Activated naive CD8-positive, alpha-beta T cell treated with anti-CD3 and anti-CD28 coated beads, Interleukin-2, amount 10 ng/mL, durations not matched to agents 7 days and 5 days (primary cell): ENCODE measurements around the gene DYRK4. TPM values are rescaled to one million over a fixed set of nuclear protein-coding genes. Genes with fewer than 3 reads are reported as not detected.

Source experiments
- ATAC-seq: fragments of 150-1000 bp; cut with Tn5 transposase; one replicate; pipeline ENCODE4 v1.10.0; 2021; ENCODE audit warnings: low read depth, moderate library complexity
- POLR2A ChIA-PET: fragments of 350-600 bp; sonication (Branson Sonifier 250); formaldehyde crosslinking; loops from one replicate; lab custom pipeline; 2021; ENCODE audit warnings: antibody characterized with exemption; lab: Charles Lee
- DNase-seq: peaks from one replicate; pipeline ENCODE4 v3.0.0; 2021
- H3K27ac Mint-ChIP-seq: one replicate; pipeline ENCODE4 v1.8.0; 2022; ENCODE audit warnings: mild to moderate bottlenecking, mixed read lengths
- H3K27me3 Mint-ChIP-seq: one replicate; pipeline ENCODE4 v1.8.0; 2022; ENCODE audit warnings: mild to moderate bottlenecking, moderate library complexity, mixed read lengths
- H3K36me3 Mint-ChIP-seq: one replicate; pipeline ENCODE4 v1.8.0; 2021; ENCODE audit warnings: mild to moderate bottlenecking, mixed read lengths
- H3K4me1 Mint-ChIP-seq: one replicate; pipeline ENCODE4 v1.8.0; 2021; ENCODE audit warnings: mixed read lengths
- H3K4me3 Mint-ChIP-seq: one replicate; pipeline ENCODE4 v1.8.0; 2022; ENCODE audit warnings: mild to moderate bottlenecking, moderate library complexity, mixed read lengths
- H3K9me3 Mint-ChIP-seq: one replicate; pipeline ENCODE4 v1.8.0; 2021; ENCODE audit warnings: mixed read lengths
- total RNA-seq, 2 experiments: library from RNA; stranded (reverse); gene quantifications; one replicate each; pipeline ENCODE4 v1.2.3, GENCODE V29; 2021

Gene DYRK4
- total RNA-seq, 2 experiments from 2014 or later: 25.6 to 30.9 TPM

DNA sequence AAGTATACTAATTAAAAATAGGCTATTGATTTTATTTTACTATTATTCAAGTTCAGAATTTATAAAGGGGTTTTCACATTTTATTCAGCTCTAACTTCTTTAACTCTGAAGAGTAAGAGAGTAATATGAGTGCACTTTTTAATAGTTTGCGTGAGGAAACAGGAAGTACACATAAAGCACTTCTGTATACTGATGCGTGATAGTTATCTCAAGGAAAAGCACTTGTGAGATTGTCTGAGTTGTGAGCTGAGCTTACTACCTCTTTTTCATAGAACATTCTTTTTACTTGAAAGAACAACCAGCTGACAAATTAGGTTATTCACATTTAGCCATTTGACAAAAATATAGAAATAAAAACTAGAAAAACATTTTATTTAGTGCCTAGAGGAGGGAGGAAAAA lies 21.4 kb upstream of the DYRK4 start:
- peaks cover 17% of the 10 kb centered on the region for H3K36me3 Mint-ChIP-seq
- no peaks in the 10 kb centered on the region for H3K9me3 Mint-ChIP-seq
- H3K27ac Mint-ChIP-seq: no peak overlapping the region
- H3K4me3 Mint-ChIP-seq: peak overlapping the region; percentile 21
- ATAC-seq (no peak), DNase-seq (no peak)
- POLR2A ChIA-PET: interaction anchor here (1.2 kb wide), 1 partner anchor 187 kb away, joined by 4 read pairs; no protein-coding TSS in a partner anchor
- peaks cover 26% of the 10 kb centered on the region for H3K4me1 Mint-ChIP-seq
- H3K27me3 Mint-ChIP-seq: no peaks in the 10 kb centered on the region

DNA sequence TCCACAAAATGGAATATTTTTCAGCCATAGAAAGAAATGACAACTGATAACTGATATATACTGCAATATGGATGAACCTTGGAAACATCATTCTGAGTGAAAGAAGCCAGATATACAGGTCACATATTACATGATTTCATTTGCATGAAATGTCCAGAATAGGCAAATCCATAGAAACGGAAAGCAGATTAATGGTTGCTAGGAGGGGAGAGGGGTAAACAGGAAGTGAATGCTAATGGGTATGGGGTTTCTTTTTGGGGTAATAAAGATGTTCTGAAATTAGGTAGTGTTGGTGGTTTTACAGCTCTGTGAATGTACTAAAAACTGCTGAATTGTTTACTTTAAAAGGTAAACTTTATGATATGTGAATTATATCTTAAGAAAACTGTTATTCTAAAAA lies 16.8 kb upstream of the DYRK4 start:
- Mint-ChIP-seq H3K4me1 (peaks cover 10% of the 10 kb centered on the region), H3K27ac (no peak overlapping the region), H3K36me3 (peaks cover 21% of the 10 kb centered on the region), H3K9me3 (no peaks in the 10 kb centered on the region), H3K27me3 (no peaks in the 10 kb centered on the region), H3K4me3 (no peak overlapping the region)
- ATAC-seq (no peak), DNase-seq (no peak)
- POLR2A ChIA-PET: no interaction called here

DNA sequence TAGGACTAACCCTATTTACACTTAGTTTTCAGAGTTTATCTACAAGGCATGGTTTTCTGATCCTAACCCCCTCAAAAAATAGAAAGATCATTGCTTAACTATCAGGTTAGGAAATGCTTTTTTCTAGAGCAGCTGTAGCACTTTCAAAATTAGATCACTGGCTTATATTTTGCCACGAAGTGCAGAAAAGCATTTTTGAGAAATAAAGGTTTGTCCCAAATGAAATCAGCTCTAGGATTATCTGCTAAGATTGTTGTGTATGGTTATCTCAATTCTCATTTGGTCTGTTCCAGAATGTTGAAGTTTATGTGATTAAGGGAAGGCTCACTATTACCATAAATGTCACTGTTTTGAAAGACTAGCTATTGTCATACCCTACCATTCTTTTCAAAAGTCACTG lies 9.8 kb upstream of the DYRK4 start:
- H3K4me3 Mint-ChIP-seq: no peak overlapping the region
- no peaks in the 10 kb centered on the region for H3K9me3 Mint-ChIP-seq
- H3K27me3 Mint-ChIP-seq: no peaks in the 10 kb centered on the region
- no peak for DNase-seq
- POLR2A ChIA-PET: interaction anchor here (0.6 kb wide), 1 partner anchor 65 kb away, joined by 4 read pairs; no protein-coding TSS in a partner anchor
- H3K4me1 Mint-ChIP-seq: no peaks in the 10 kb centered on the region
- H3K27ac Mint-ChIP-seq: no peak overlapping the region
- no peak for ATAC-seq
- peaks cover 22% of the 10 kb centered on the region for H3K36me3 Mint-ChIP-seq

- H3K9me3 Mint-ChIP-seq: no peaks in the 10 kb centered on the region
These were observed 8.1 kb upstream of the DYRK4 start for GRCh38 chr12:4553943-4554342.

DNA sequence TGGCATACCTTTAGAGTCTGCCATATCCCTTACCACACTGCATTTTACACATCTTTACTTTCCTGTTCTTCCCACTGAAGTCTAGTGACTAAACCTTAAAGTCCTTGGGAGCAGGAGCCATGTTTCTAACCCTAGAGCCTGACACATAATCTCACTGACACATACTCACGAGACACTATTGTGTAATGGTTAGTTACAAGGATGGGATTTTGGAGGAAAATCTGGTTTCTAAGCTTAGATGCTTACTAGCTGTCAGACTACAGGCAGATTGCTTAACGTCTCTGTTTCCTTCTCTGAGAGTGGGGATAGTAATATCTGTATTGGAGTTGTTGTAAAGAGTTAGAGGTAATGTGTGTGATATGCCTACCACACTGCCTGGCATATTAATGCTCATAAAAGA lies 6.2 kb upstream of the DYRK4 start:
- ATAC-seq: no peak
- no peak for DNase-seq
- H3K4me1 Mint-ChIP-seq: no peaks in the 10 kb centered on the region
- H3K27me3 Mint-ChIP-seq: no peaks in the 10 kb centered on the region
- peaks cover 19% of the 10 kb centered on the region for H3K36me3 Mint-ChIP-seq
- H3K4me3 Mint-ChIP-seq: no peak overlapping the region
- no peaks in the 10 kb centered on the region for H3K9me3 Mint-ChIP-seq
- no peak overlapping the region for H3K27ac Mint-ChIP-seq
- POLR2A ChIA-PET: no interaction called here

More at GRCh38 chr12:4553943-4554342, 8.1 kb upstream of the DYRK4 start:
- Mint-ChIP-seq H3K4me3 (no peak overlapping the region), H3K4me1 (no peaks in the 10 kb centered on the region), H3K27ac (no peak overlapping the region), H3K27me3 (no peaks in the 10 kb centered on the region), H3K36me3 (peaks cover 21% of the 10 kb centered on the region)
- ATAC-seq (no peak), DNase-seq (no peak)
- POLR2A ChIA-PET: no interaction called here

DNA sequence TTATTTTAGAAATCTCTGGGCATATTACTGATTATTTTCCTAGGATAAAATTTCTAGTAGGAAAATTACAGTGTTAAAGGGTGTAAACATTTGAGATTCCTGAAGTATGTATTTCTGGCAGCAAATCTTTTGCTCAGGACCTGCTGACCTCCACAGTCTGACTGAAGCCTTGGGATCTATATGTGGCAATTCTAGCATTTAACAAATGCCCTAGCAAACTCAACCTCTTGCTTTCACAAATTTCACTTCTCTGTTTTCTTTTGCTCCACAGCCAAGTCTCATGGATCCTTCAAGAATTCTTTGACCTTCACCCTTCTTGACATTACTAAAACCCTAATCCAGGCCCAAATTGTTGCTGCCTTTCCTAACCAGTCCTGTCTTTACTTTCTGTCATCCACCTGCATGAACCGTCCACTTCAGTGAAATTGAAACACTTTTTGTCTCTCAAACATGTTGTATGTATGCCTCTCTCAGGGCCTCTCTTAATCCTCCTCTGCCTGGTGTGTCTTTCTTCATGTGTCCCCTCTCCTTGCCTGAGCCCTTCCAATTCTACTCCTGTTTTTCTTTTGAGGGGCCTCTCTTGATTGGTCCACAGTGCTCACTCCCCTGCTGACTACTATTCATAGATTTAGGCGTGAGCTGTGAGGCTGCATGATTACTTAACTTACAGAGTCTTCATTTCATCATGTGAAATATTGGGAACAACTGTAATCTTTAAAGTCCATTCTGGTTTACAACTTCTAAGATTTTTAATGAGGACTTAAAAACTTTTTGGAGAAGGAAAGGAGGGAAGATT lies 5.1 kb upstream of the DYRK4 start:
- no peaks in the 10 kb centered on the region for H3K9me3 Mint-ChIP-seq
- peaks cover 2% of the 10 kb centered on the region for H3K27me3 Mint-ChIP-seq
- no peak for ATAC-seq
- H3K4me3 Mint-ChIP-seq: no peak overlapping the region
- no peak for DNase-seq
- peaks cover 2% of the 10 kb centered on the region for H3K4me1 Mint-ChIP-seq
- no peak overlapping the region for H3K27ac Mint-ChIP-seq
- POLR2A ChIA-PET: no interaction called here
- H3K36me3 Mint-ChIP-seq: peaks cover 21% of the 10 kb centered on the region

DNA sequence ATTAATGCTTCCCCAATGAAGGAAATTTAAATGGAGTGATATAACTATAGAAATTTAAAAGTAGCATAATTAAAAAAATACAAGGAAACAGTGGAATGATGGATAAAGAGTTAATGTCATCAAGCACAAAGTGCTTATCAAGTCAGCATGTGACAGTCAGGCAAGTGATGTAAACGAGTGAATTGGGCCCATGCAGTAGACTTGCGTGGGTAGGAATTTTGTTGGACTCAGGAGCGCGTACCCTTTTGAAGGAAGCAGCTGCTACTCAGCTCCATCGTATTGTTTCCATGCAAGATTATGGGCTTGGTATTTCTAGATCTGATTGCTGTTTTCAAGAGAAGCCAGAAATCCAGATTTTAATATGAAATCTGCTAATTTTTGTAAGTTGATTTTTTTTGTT lies 4.4 kb upstream of the DYRK4 start:
- Mint-ChIP-seq H3K27me3 (peaks cover 7% of the 10 kb centered on the region), H3K27ac (no peak overlapping the region), H3K9me3 (no peaks in the 10 kb centered on the region), H3K4me3 (no peak overlapping the region), H3K36me3 (peaks cover 24% of the 10 kb centered on the region), H3K4me1 (peaks cover 7% of the 10 kb centered on the region)
- POLR2A ChIA-PET: no interaction called here
- DNase-seq (no peak), ATAC-seq (no peak)

GRCh38 chr12:4558171-4558570 lies 3.8 kb upstream of the DYRK4 start:
- Mint-ChIP-seq H3K36me3 (peaks cover 22% of the 10 kb centered on the region), H3K4me1 (peaks cover 9% of the 10 kb centered on the region), H3K9me3 (no peaks in the 10 kb centered on the region), H3K4me3 (no peak overlapping the region), H3K27ac (no peak overlapping the region), H3K27me3 (peaks cover 8% of the 10 kb centered on the region)
- ATAC-seq (no peak), DNase-seq (no peak)
- POLR2A ChIA-PET: no interaction called here

DNA sequence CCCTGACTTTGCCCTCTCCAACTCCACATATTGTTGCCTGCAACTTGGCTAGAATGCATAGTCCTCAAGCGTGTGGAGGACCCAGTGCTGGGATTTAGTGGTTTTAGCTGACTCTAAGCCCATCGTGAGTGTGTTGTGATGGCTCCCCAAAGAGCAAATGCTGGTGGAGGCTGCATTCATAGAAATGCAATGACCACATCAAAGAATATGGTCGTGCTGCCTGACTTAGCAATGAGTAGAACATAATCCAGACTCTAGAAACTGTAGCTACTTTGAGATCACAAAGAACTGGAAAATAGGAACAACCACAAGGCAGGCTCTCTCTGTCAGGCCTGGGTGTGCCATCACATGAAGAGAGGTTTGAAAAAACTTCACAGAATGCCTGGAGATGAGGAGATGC lies 1.3 kb downstream of the DYRK4 start:
- Mint-ChIP-seq H3K4me1 (peaks cover 25% of the 10 kb centered on the region), H3K4me3 (no peak overlapping the region), H3K27me3 (peaks cover 14% of the 10 kb centered on the region), H3K27ac (no peak overlapping the region), H3K9me3 (no peaks in the 10 kb centered on the region), H3K36me3 (peaks cover 16% of the 10 kb centered on the region)
- ATAC-seq: peak; percentile 45
- POLR2A ChIA-PET: no interaction called here
- no peak for DNase-seq

DNA sequence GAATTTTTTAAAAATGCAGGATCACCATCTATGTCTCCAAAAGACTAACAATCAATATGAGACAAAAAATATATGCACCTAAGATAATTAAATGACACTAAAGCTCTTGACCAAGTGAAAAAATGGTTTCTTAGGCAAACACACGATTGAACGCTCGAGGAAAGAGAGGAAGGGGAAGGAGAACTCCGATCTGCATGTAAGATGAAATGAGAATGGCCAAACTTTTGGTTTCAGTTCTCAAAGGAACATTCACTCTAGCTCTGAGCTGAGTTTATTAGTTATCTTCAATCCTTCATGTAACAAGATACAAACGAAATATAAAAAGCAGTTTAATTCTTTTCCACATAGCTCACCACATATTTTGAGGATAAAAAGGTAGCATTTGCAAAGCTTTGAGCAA lies 2.8 kb downstream of the DYRK4 start:
- Mint-ChIP-seq H3K27ac (peak overlapping the region; percentile 26), H3K4me3 (peak overlapping the region; percentile 30), H3K36me3 (peaks cover 16% of the 10 kb centered on the region), H3K27me3 (peaks cover 14% of the 10 kb centered on the region), H3K4me1 (peaks cover 25% of the 10 kb centered on the region), H3K9me3 (no peaks in the 10 kb centered on the region)
- DNase-seq (no peak), ATAC-seq (no peak)
- POLR2A ChIA-PET: no interaction called here

DNA sequence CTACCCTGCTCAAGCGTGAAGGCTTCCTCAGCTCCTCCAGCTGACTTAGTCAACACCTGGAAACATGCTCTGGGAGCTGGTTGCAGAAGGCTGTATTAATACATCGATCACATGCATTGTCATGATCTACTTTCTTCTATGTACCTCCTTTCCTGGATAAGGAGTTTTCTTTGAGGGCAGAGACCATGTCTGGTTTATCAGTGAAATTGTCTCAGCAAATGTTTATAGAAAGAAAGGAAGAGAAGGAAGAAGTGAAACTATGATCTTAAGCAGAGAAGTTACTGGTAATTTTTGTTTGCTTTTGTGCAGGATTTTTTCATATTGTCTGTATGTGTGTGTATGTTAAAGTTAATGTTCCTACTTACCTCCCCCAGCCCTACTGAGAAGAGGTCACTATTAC lies 4.5 kb downstream of the DYRK4 start:
- Mint-ChIP-seq H3K4me1 (peaks cover 25% of the 10 kb centered on the region), H3K27me3 (peaks cover 14% of the 10 kb centered on the region), H3K27ac (no peak overlapping the region), H3K36me3 (peaks cover 11% of the 10 kb centered on the region), H3K9me3 (no peaks in the 10 kb centered on the region), H3K4me3 (no peak overlapping the region)
- POLR2A ChIA-PET: no interaction called here
- no peak for DNase-seq
- ATAC-seq: no peak

DNA sequence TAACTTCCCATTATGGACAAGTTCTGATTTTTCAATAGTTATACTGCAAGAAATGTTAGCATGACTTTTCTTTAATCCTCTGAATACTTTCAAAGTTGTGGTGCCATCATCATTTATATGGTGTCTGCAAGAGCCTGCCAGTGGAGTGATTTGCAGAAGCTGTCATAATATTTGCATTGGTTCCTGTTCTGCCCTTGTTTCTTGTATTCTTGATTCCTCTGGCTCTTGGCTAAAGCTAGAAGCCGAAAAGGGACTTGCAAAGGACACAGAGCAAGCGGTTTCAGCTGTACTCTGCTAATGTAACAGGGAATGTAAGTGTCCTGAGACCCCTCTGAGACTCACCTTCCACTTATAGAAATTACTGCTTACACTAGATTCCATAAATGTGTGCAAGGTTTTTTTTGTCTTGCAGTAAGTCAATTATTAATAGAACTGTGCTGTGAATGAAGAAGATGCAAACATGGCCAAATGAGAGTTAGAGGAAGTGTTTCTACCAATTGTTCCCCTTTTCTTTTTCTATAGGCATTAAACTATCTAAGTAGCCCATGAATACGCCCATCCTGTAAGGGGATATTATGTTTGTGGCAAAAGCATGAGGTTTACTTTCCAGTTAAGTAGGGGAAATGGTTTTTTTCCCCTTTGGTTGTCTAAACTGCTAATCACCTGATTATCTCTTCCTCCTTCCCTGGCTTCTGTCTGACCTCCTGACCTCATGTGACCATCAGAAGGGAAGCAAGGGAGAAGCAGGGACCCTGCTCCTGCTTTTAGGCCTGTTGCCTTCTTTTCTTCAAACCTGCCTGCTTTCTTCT lies 5.3 kb downstream of the DYRK4 start:
- POLR2A ChIA-PET: no interaction called here
- Mint-ChIP-seq H3K27ac (no peak overlapping the region), H3K9me3 (no peaks in the 10 kb centered on the region), H3K4me1 (peaks cover 21% of the 10 kb centered on the region), H3K4me3 (no peak overlapping the region), H3K36me3 (peaks cover 11% of the 10 kb centered on the region), H3K27me3 (peaks cover 8% of the 10 kb centered on the region)
- ATAC-seq (no peak), DNase-seq (no peak)

- H3K36me3 Mint-ChIP-seq: peaks cover 8% of the 10 kb centered on the region
- no peaks in the 10 kb centered on the region for H3K9me3 Mint-ChIP-seq
- ATAC-seq: no peak
- no peak overlapping the region for H3K4me3 Mint-ChIP-seq
- H3K27me3 Mint-ChIP-seq: peaks cover 5% of the 10 kb centered on the region
- DNase-seq: no peak
- no peak overlapping the region for H3K27ac Mint-ChIP-seq
- peaks cover 11% of the 10 kb centered on the region for H3K4me1 Mint-ChIP-seq
- POLR2A ChIA-PET: no interaction called here
These were observed 7.3 kb downstream of the DYRK4 start for GRCh38 chr12:4569261-4569660.

GRCh38 chr12:4572680-4573079 lies 10.7 kb downstream of the DYRK4 start:
- Mint-ChIP-seq H3K9me3 (no peaks in the 10 kb centered on the region), H3K4me1 (no peaks in the 10 kb centered on the region), H3K27me3 (peaks cover 8% of the 10 kb centered on the region), H3K4me3 (no peak overlapping the region), H3K27ac (no peak overlapping the region), H3K36me3 (no peaks in the 10 kb centered on the region)
- ATAC-seq (no peak), DNase-seq (no peak)
- POLR2A ChIA-PET: no interaction called here
